GM12878 (cell line): ENCODE data around the gene PTPN2. TPM values are rescaled to one million over a fixed set of nuclear protein-coding genes. Genes with fewer than 3 reads are reported as not detected.

Experiments
- ATAC-seq: fragments of 200-7000 bp; cut with Tn5 transposase; 3 replicates; pipeline ENCODE4 v1.9.1; 2020; ENCODE audit warnings: mild to moderate bottlenecking, moderate library complexity
- BruUV-seq: library from RNA; stranded (reverse); fragments of 400-500 nt; replicated peaks from 2 replicates; lab custom pipeline; 2021; lab: Mats Ljungman, UMichigan
- CTCF ChIA-PET: fragments of 300-600 bp; sonication (Branson Sonifier 250); formaldehyde crosslinking; extraction: SDS; loops from one replicate; lab custom pipeline; 2021; ENCODE audit warnings: inconsistent platforms; lab: Yijun Ruan, JAX
- POLR2A ChIA-PET: fragments of 350-600 bp; formaldehyde crosslinking; extraction: SDS; loops from one replicate; lab custom pipeline; 2021; ENCODE audit warnings: inconsistent platforms; lab: Charles Lee
- RAD21 ChIA-PET: fragments of 300-600 bp; sonication (Branson Sonifier 250); formaldehyde crosslinking; loops from one replicate; lab custom pipeline; 2023; ENCODE audit warnings: antibody characterized with exemption; ENCODE audit not compliant: unreplicated experiment; lab: Charles Lee
- SMC1A ChIA-PET: fragments of 300-600 bp; sonication (Branson Sonifier 250); formaldehyde crosslinking; loops from one replicate; lab custom pipeline; 2023; ENCODE audit not compliant: unreplicated experiment, uncharacterized antibody; lab: Charles Lee
- DNase-seq: peaks from one replicate; pipeline ENCODE4 v3.0.0-alpha.2; 2011; ENCODE audit warnings: low read depth, low spot score
- FAIRE-seq: peaks from 3 replicates; lab custom pipeline; 2011; peaks lifted over from hg19 to GRCh38; lab: Jason Lieb, UNC
- H2AFZ ChIP-seq: 2 replicates; pipeline ENCODE4 v1.6.0; 2011; ENCODE audit warnings: low read depth, low read length, control low read depth; ENCODE audit not compliant: control insufficient read depth
- H3K27ac ChIP-seq: 2 replicates; pipeline ENCODE4 v1.5.1; 2011; ENCODE audit warnings: control low read depth; ENCODE audit not compliant: control insufficient read depth, insufficient read depth
- H3K27me3 ChIP-seq, 2 experiments: replicated peaks in 1 of 2; 2 replicates each; pipeline versions ENCODE4 v1.6.0 to v1.6.1; 2011; ENCODE audit warnings: low read length in 1 of 2; ENCODE audit not compliant: control insufficient read depth in 2 of 2, insufficient read depth in 2 of 2
- H3K36me3 ChIP-seq, 2 experiments: 2 replicates each; pipeline ENCODE4 v1.5.1; 2011; ENCODE audit warnings: low read length in 1 of 2; ENCODE audit not compliant: control insufficient read depth in 2 of 2, insufficient read depth in 2 of 2
- H3K4me1 ChIP-seq: 2 replicates; pipeline ENCODE4 v1.6.1; 2011; ENCODE audit warnings: mild to moderate bottlenecking, low read length, moderate library complexity, mixed read lengths; ENCODE audit not compliant: control insufficient read depth, insufficient read depth
- H3K4me2 ChIP-seq: 2 replicates; pipeline ENCODE4 v1.6.0; 2011; ENCODE audit warnings: control low read depth; ENCODE audit not compliant: control insufficient read depth, insufficient read depth
- H3K4me3 ChIP-seq: fragments of 200-600 bp; sonication (generic); 2 replicates; pipeline ENCODE4 v1.5.1; 2016
- H3K79me2 ChIP-seq: 2 replicates; pipeline ENCODE4 v1.6.0; 2011; ENCODE audit warnings: low read length; ENCODE audit not compliant: control insufficient read depth, insufficient read depth
- H3K9ac ChIP-seq: 2 replicates; pipeline ENCODE4 v1.8.0; 2011; ENCODE audit warnings: low read length, control low read depth, mixed read lengths; ENCODE audit not compliant: control insufficient read depth, insufficient read depth
- H3K9me3 ChIP-seq: replicated peaks from 3 replicates; pipeline ENCODE4 v1.5.1; 2011; ENCODE audit warnings: mild to moderate bottlenecking, low read length; ENCODE audit not compliant: control insufficient read depth, insufficient read depth
- H4K20me1 ChIP-seq: 2 replicates; pipeline ENCODE4 v1.6.0; 2011; ENCODE audit not compliant: control insufficient read depth, insufficient read depth
- CUX1 ChIP-seq: IDR thresholded peaks from 2 replicates; pipeline ENCODE4 v1.6.1; 2012; ENCODE audit warnings: improper control_type of control experiment, low read depth, low read length; ENCODE audit not compliant: insufficient replicate concordance
- RB1 ChIP-seq: fragments of 450-650 bp; formaldehyde crosslinking; IDR thresholded peaks from 2 replicates; pipeline ENCODE4 v1.6.1; 2017; ENCODE audit warnings: mild to moderate bottlenecking, borderline replicate concordance
- WGBS: methylation state at CpG from one replicate; pipeline ENCODE4 v1.1.6; 2016; ENCODE audit warnings: low lambda C conversion rate; ENCODE audit not compliant: insufficient replicate concordance, insufficient coverage; ENCODE audit errors: missing lambda C conversion rate; 5-methylcytosine and 5-hydroxymethylcytosine counted together
- in situ Hi-C: fragments of 300-500 bp; cut with MboI; formaldehyde crosslinking; loops from 9 replicates; pipeline ENCODE4 v1.14.3; 2018; ENCODE audit warnings: mixed read lengths
- intact Hi-C: fragments of 100-400 bp; cut with micrococcal nuclease; formaldehyde crosslinking; loops from one replicate; pipeline ENCODE4 v1.14.2; 2022; ENCODE audit not compliant: unreplicated experiment
- polyA plus RNA-seq, 11 experiments: library from polyadenylated mRNA; depleted of rRNA in 4 of 11; unstranded in 6 of 11; stranded (reverse) in 5 of 11; fragments of >200 nt; fragmentation: Nextera tagmentation in 4 of 11; fragmentation: Illumina TruSeq in 1 of 11; extraction: Ambion mirVana in 4 of 11; extraction: Trizol in 1 of 11; gene quantifications; 1 replicate in 1 of 11; 2 replicates in 10 of 11; pipeline versions ENCODE4 v1.2.1 to v1.2.3, GENCODE V29; 2011 to 2016; ENCODE audit warnings: inconsistent platforms in 2 of 11, missing spikeins in 2 of 11, low read depth in 1 of 11
- total RNA-seq, 4 experiments: library from RNA; depleted of rRNA in 3 of 4; stranded (reverse); fragments of >200 nt in 3 of 4; fragmentation: Illumina TruSeq in 1 of 4; extraction: Trizol in 1 of 4; gene quantifications; 2 replicates each; pipeline versions ENCODE4 v1.2.1 to v1.2.3, GENCODE V29; 2013 to 2021

Gene PTPN2
- total and polyA plus RNA-seq, 10 of the 15 experiments (the other 5 are each of a cell fraction or from before 2014, with no cell fraction given), result 46.5 to 86.7 (median 64.6) TPM

- Histone ChIP-seq H4K20me1 (no peaks in the 10 kb centered on the region), H2AFZ (no peak overlapping the region), H3K36me3 (peaks cover 4 to 19% of the 10 kb centered on the region in 2 experiments), H3K4me1 (peaks cover 11% of the 10 kb centered on the region), H3K9me3 (peaks cover 3% of the 10 kb centered on the region; the same call in 1 of the 3 replicates), H3K79me2 (no peaks in the 10 kb centered on the region), H3K27ac (no peak overlapping the region), H3K4me3 (no peak overlapping the region), H3K27me3 (no peaks in the 10 kb centered on the region), H3K4me2 (no peak overlapping the region), H3K9ac (no peak overlapping the region)
- ATAC-seq (no peak), DNase-seq (no peak), FAIRE-seq (no peak)
- 97% methylated on average over 2 of the region's 2 CpGs for WGBS
- CTCF ChIA-PET, result no interaction called here
- no TSS peak for BruUV-seq
- RAD21 ChIA-PET, result no interaction called here
- in situ Hi-C loops (no loop called here), intact Hi-C loops (loop anchor here (10.0 kb wide), 1 partner anchor 59 kb away; no protein-coding TSS in a partner anchor)
- TF ChIP-seq RB1, result no peak
- TF ChIP-seq CUX1, result no peak
- SMC1A ChIA-PET, result interaction anchor here (0.6 to 1.3 kb wide), 3 partner anchors 13 to 70 kb away, joined by 3 to 4 read pairs (median 3); no protein-coding TSS in a partner anchor
- POLR2A ChIA-PET, result interaction anchor here (0.9 kb wide), 1 partner anchor 61 kb away, joined by 4 read pairs; no protein-coding TSS in a partner anchor
Observed at GRCh38 chr18:12823892-12824291, 60.1 kb downstream of the PTPN2 start.
